H1 (cell line): ENCODE results near the gene ARHGAP22. TPM values are rescaled to one million over a fixed set of nuclear protein-coding genes. Genes with fewer than 3 reads are reported as not detected.

Source experiments
- CTCF ChIA-PET: fragments of 300-600 bp; sonication (Branson Sonifier 250); formaldehyde crosslinking; loops from one replicate; lab custom pipeline; 2021; ENCODE audit not compliant: partially characterized antibody; lab: Charles Lee
- POLR2A ChIA-PET: fragments of 300-600 bp; sonication (Branson Sonifier 250); formaldehyde crosslinking; loops from one replicate; lab custom pipeline; 2021; ENCODE audit warnings: inconsistent platforms; ENCODE audit not compliant: partially characterized antibody; lab: Charles Lee
- DNase-seq, 2 experiments: peaks; one replicate each; pipeline versions ENCODE4 v3.0.0 to v3.0.0-alpha.2; 2010 to 2022; ENCODE audit warnings: low spot score in 2 of 2, low read depth in 1 of 2, mixed read lengths in 1 of 2
- FAIRE-seq: peaks from 2 replicates; lab custom pipeline; 2011; peaks lifted over from hg19 to GRCh38; lab: Jason Lieb, UNC
- H2AFZ ChIP-seq: 2 replicates; pipeline ENCODE4 v1.8.1; 2012; ENCODE audit warnings: low read length, inconsistent platforms
- H2AK5ac ChIP-seq: 2 replicates; pipeline ENCODE4 v1.6.1; 2013; ENCODE audit warnings: low read depth, low read length
- H2BK120ac ChIP-seq: replicated peaks from 2 replicates; pipeline ENCODE3; 2013; ENCODE audit warnings: low read depth, low read length, inconsistent platforms
- H2BK12ac ChIP-seq: 2 replicates; pipeline ENCODE4 v1.6.1; 2013; ENCODE audit warnings: low read depth, low read length
- H2BK15ac ChIP-seq: 2 replicates; pipeline ENCODE4 v1.6.1; 2013; ENCODE audit warnings: low read length
- H2BK20ac ChIP-seq: 2 replicates; pipeline ENCODE4 v1.6.1; 2013; ENCODE audit warnings: low read length
- H2BK5ac ChIP-seq: 2 replicates; pipeline ENCODE4 v1.6.1; 2013; ENCODE audit warnings: low read depth, low read length
- H3K14ac ChIP-seq: 2 replicates; pipeline ENCODE4 v1.6.1; 2013; ENCODE audit warnings: inconsistent platforms; ENCODE audit not compliant: insufficient read length
- H3K18ac ChIP-seq: 2 replicates; pipeline ENCODE4 v1.6.1; 2013; ENCODE audit warnings: low read length; ENCODE audit errors: extremely low read depth
- H3K23ac ChIP-seq: 2 replicates; pipeline ENCODE4 v1.6.1; 2013; ENCODE audit warnings: inconsistent platforms; ENCODE audit not compliant: insufficient read length
- H3K23me2 ChIP-seq: 2 replicates; pipeline ENCODE4 v1.6.1; 2013; ENCODE audit warnings: low read depth, low read length
- H3K27ac ChIP-seq: 2 replicates; pipeline ENCODE4 v1.6.1; 2011; ENCODE audit warnings: low read depth, low read length, inconsistent platforms
- H3K27me3 ChIP-seq, 4 experiments: replicated peaks in 1 of 4; 1 replicate in 1 of 4; 2 replicates in 3 of 4; pipeline versions ENCODE4 v1.6.1 to v1.8.1; 2011 to 2013; ENCODE audit warnings: low read length in 3 of 4, mild to moderate bottlenecking in 3 of 4, inconsistent platforms in 2 of 4, mixed read lengths in 2 of 4, moderate library complexity in 1 of 4; ENCODE audit not compliant: control insufficient read depth in 3 of 4, insufficient read depth in 3 of 4; ENCODE audit errors: extremely low read depth in 1 of 4
- H3K36me3 ChIP-seq, 4 experiments: 2 replicates each; pipeline versions ENCODE4 v1.6.1 to v1.8.1; 2011 to 2013; ENCODE audit warnings: mild to moderate bottlenecking in 4 of 4, low read length in 3 of 4, moderate library complexity in 2 of 4, control low read depth in 1 of 4, inconsistent platforms in 1 of 4; ENCODE audit not compliant: insufficient read depth in 4 of 4, control insufficient read depth in 2 of 4
- H3K4ac ChIP-seq: replicated peaks from 2 replicates; pipeline ENCODE3; 2013; ENCODE audit warnings: low read length, low read depth, mixed read lengths, inconsistent platforms; ENCODE audit not compliant: insufficient read length
- H3K4me1 ChIP-seq, 4 experiments: replicated peaks in 1 of 4; 1 replicate in 1 of 4; 2 replicates in 3 of 4; pipeline versions ENCODE4 v1.6.1 to v1.8.1; 2011 to 2013; ENCODE audit warnings: low read length in 3 of 4, inconsistent platforms in 2 of 4, mixed read lengths in 1 of 4; ENCODE audit not compliant: insufficient read depth in 4 of 4, control insufficient read depth in 3 of 4
- H3K4me2 ChIP-seq, 2 experiments: 2 replicates each; pipeline versions ENCODE4 v1.6.1 to v1.8.1; 2011 to 2013; ENCODE audit warnings: low read depth in 2 of 2, low read length in 2 of 2, control low read depth in 1 of 2, inconsistent platforms in 1 of 2, mild to moderate bottlenecking in 1 of 2; ENCODE audit not compliant: insufficient read depth in 1 of 2
- H3K4me3 ChIP-seq, 4 experiments: fragments of 200-600, 300-600 bp in 1 of 4; sonication (generic), shearing (Covaris generic), sonication (Bioruptor Twin) in 1 of 4; 2 replicates each; pipeline versions ENCODE4 v1.5.1 to v1.8.1; 2011 to 2016; ENCODE audit warnings: low read length in 4 of 4, low read depth in 3 of 4, control low read depth in 2 of 4, inconsistent platforms in 2 of 4, mild to moderate bottlenecking in 2 of 4, mixed read lengths in 1 of 4, moderate library complexity in 1 of 4; ENCODE audit not compliant: insufficient read depth in 2 of 4; ENCODE audit errors: extremely low read depth in 1 of 4
- H3K56ac ChIP-seq: replicated peaks from 2 replicates; pipeline ENCODE3; 2013; ENCODE audit warnings: low read depth, mild to moderate bottlenecking, mixed read lengths, low read length, inconsistent platforms; ENCODE audit not compliant: insufficient read length
- H3K79me1 ChIP-seq: 2 replicates; pipeline ENCODE4 v1.6.1; 2013; ENCODE audit warnings: low read depth, low read length, control low read depth
- H3K79me2 ChIP-seq, 2 experiments: 2 replicates each; pipeline versions ENCODE4 v1.6.1 to v1.8.1; 2012 to 2013; ENCODE audit warnings: low read length in 2 of 2, mild to moderate bottlenecking in 2 of 2, inconsistent platforms in 1 of 2; ENCODE audit not compliant: insufficient read depth in 2 of 2, control insufficient read depth in 1 of 2
- H3K9ac ChIP-seq, 4 experiments: replicated peaks in 1 of 4; 1 replicate in 1 of 4; 2 replicates in 3 of 4; pipeline versions ENCODE4 v1.6.1 to v1.8.1; 2011 to 2013; ENCODE audit warnings: low read depth in 3 of 4, low read length in 3 of 4, control low read depth in 2 of 4, mild to moderate bottlenecking in 2 of 4, moderate library complexity in 2 of 4, inconsistent platforms in 1 of 4; ENCODE audit errors: extremely low read depth in 1 of 4
- H3K9me3 ChIP-seq, 2 experiments: 2 replicates each; pipeline versions ENCODE4 v1.6.1 to v1.8.1; 2012 to 2013; ENCODE audit warnings: mild to moderate bottlenecking in 2 of 2, moderate library complexity in 2 of 2, control low read depth in 1 of 2, inconsistent platforms in 1 of 2, low read depth in 1 of 2, low read length in 1 of 2, mixed read lengths in 1 of 2; ENCODE audit not compliant: insufficient read depth in 2 of 2
- H4K20me1 ChIP-seq, 2 experiments: replicated peaks in 1 of 2; 2 replicates each; pipeline versions ENCODE3 to v1.8.1; 2011 to 2013; ENCODE audit warnings: inconsistent platforms in 2 of 2, low read length in 2 of 2, mild to moderate bottlenecking in 1 of 2; ENCODE audit not compliant: insufficient read depth in 2 of 2, control insufficient read depth in 1 of 2
- H4K5ac ChIP-seq: 2 replicates; pipeline ENCODE4 v1.6.1; 2013; ENCODE audit warnings: low read length, low read depth, mixed read lengths, inconsistent platforms; ENCODE audit not compliant: insufficient read length
- H4K8ac ChIP-seq: 2 replicates; pipeline ENCODE4 v1.8.0; 2013; ENCODE audit warnings: mild to moderate bottlenecking, moderate library complexity, low read length, inconsistent platforms; ENCODE audit not compliant: insufficient read depth; ENCODE audit errors: extremely low read depth
- H4K91ac ChIP-seq: replicated peaks from 2 replicates; pipeline ENCODE3; 2013; ENCODE audit warnings: low read length, mixed read lengths, inconsistent platforms; ENCODE audit not compliant: insufficient read length
- ASH2L ChIP-seq: fragments of 200-600, 300-600 bp; sonication (generic); IDR thresholded peaks from one replicate; pipeline ENCODE4 v1.7.1; 2017; ENCODE audit warnings: low read length
- CBX8 ChIP-seq: fragments of 300-800, 300-1000 bp; sonication (generic); IDR thresholded peaks from 2 replicates; pipeline ENCODE4 v1.7.1; 2016; ENCODE audit warnings: low read depth, low read length, borderline replicate concordance
- EZH2 ChIP-seq: fragments of 200-600 bp; sonication (generic); IDR thresholded peaks from 2 replicates; pipeline ENCODE4 v1.7.1; 2012; ENCODE audit warnings: low read depth, mild to moderate bottlenecking, moderate library complexity, low read length, inconsistent platforms; ENCODE audit not compliant: severe bottlenecking
- HDAC2 ChIP-seq, 2 experiments: fragments of 300-600 bp in 1 of 2; sonication (generic) in 1 of 2; IDR thresholded peaks; 2 replicates each; pipeline ENCODE4 v1.6.1; 2011 to 2012; ENCODE audit warnings: low read depth in 2 of 2, low read length in 2 of 2, mild to moderate bottlenecking in 2 of 2, moderate library complexity in 2 of 2, borderline replicate concordance in 1 of 2, inconsistent platforms in 1 of 2
- JUN ChIP-seq: IDR thresholded peaks from 2 replicates; pipeline ENCODE4 v1.6.1; 2011; ENCODE audit warnings: low read depth, mild to moderate bottlenecking, improper control_type of control experiment, low read length
- POLR2A ChIP-seq, 2 experiments: IDR thresholded peaks; 1 replicate in 1 of 2; 2 replicates in 1 of 2; pipeline ENCODE4 v1.6.1; 2011; ENCODE audit warnings: low read depth in 2 of 2, low read length in 2 of 2, mild to moderate bottlenecking in 2 of 2; ENCODE audit errors: control extremely low read depth in 1 of 2
- RAD21 ChIP-seq, 2 experiments: IDR thresholded peaks in 1 of 2; conservative IDR thresholded peaks in 1 of 2; 2 replicates each; pipeline ENCODE4 v1.6.1; 2011; ENCODE audit warnings: low read depth in 2 of 2, low read length in 2 of 2, improper control_type of control experiment in 1 of 2, inconsistent platforms in 1 of 2, mild to moderate bottlenecking in 1 of 2, moderate library complexity in 1 of 2
- SP2 ChIP-seq: IDR thresholded peaks from 2 replicates; pipeline ENCODE4 v1.6.1; 2012; ENCODE audit warnings: mild to moderate bottlenecking, low read length, inconsistent platforms
- TAF7 ChIP-seq: optimal IDR thresholded peaks from 2 replicates; pipeline ENCODE3; 2011; ENCODE audit warnings: low read depth, mild to moderate bottlenecking, inconsistent platforms, low read length, moderate library complexity, borderline replicate concordance
- USF2 ChIP-seq: IDR thresholded peaks from 2 replicates; pipeline ENCODE4 v1.6.1; 2011; ENCODE audit warnings: low read length, improper control_type of control experiment
- WGBS, 2 experiments: shearing (Covaris generic) in 1 of 2; methylation state at CpG; one replicate each; pipeline versions ENCODE4 v1.1.6 to v1.1.7; 2013 to 2015; ENCODE audit warnings: low lambda C conversion rate in 2 of 2, mixed read lengths in 2 of 2, inconsistent platforms in 1 of 2, low coverage in 1 of 2, missing lambda C conversion rate in 1 of 2; ENCODE audit not compliant: insufficient replicate concordance in 2 of 2, insufficient coverage in 1 of 2, insufficient read length in 1 of 2; ENCODE audit errors: extremely low coverage in 1 of 2, missing lambda C conversion rate in 1 of 2; 5-methylcytosine and 5-hydroxymethylcytosine counted together
- polyA plus RNA-seq, 7 experiments: library from polyadenylated mRNA; depleted of rRNA in 3 of 7; stranded (reverse) in 5 of 7; unstranded in 2 of 7; fragments of >200 nt in 5 of 7; fragments of 200-250 nt in 2 of 7; gene quantifications; 1 replicate in 5 of 7; 2 replicates in 1 of 7; 4 replicates in 1 of 7; pipeline versions ENCODE4 v1.2.1 to v1.2.3, GENCODE V29; 2011 to 2013; ENCODE audit warnings: missing spikeins in 2 of 7, mixed read lengths in 2 of 7
- total RNA-seq: library from RNA; stranded (reverse); fragmentation: NEBNext Ultra II Directional; extraction: Animal tissue kit (Norgen Biotek cat#: 25700); gene quantifications from 2 replicates; pipeline ENCODE4 v1.2.1, GENCODE V29; 2021

The ARHGAP22 gene
- total and polyA plus RNA-seq, 2 of the 8 experiments (the other 6 are each of a cell fraction or from before 2014, with no cell fraction given) = 3.6 to 11.2 TPM

DNA sequence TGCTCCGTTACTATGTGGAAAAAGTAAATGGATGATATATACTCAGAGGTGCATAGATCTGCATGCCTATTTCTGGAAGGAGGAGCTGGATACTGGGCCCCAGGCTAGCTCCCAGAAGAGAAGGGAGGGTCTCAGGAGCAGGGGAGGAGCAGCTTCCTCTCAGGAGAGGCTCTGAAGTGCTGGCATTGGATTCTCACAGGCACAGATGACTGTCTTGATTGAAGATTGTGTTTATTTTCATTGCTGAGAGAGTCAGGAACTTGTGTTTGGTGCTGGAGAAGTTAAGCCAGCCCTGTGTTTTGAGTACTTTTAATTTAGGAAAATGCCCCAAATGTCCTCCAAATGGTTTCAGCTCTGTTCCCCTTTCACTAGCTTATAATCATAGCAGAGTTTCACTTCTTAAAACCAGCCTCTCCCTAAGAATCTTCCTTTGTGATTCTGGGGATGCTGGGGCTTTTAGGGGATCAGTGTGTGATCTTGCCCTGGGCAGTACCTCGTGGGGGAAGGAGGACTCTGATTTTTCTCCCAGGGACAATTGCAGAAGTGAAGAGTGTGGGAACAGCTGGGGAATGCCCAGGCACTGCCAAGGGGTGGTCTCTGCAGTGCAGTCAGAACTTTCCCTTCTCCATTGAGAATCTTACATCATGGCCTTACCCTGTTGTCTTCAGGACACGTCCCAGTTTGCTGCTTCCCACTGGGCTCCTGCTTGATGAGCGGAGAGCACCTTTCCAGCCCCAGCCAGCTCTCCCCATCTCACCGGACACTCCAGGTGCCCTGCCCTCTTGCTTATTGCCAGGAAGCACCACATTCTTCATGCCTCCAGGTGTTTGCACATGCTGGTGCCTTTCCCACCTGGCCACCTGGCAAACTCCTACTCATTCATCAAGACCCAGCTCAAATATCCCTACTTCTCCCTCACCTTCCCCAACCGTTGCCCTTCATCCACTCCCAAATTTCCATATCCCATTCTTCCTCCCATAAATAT is 102.8 kb downstream of the ARHGAP22 start:
- ChIA-PET CTCF (interaction anchor here (0.8 to 11.5 kb wide), 13 partner anchors 12 to 154 kb away, joined by 3 to 141 read pairs (median 5); no protein-coding TSS in a partner anchor), POLR2A (no interaction called here)
- Histone ChIP-seq H3K23me2 (no peaks in the 10 kb centered on the region), H4K91ac (no peak overlapping the region), H3K4ac (no peak overlapping the region), H3K56ac (no peak overlapping the region), H2AFZ (no peak overlapping the region), H3K4me1 (peaks cover 0 to 4% (median 2%) of the 10 kb centered on the region in 4 experiments; a peak in 3 of 7 replicates), H3K9me3 (no peaks in the 10 kb centered on the region), H3K79me1 (peaks cover 5% of the 10 kb centered on the region; the same call in 1 of the 2 replicates), H2BK120ac (no peak overlapping the region), H2BK12ac (no peak overlapping the region), H4K20me1 (peaks cover 0 to 3% of the 10 kb centered on the region in 2 experiments), H3K27ac (no peak overlapping the region), H2BK15ac (no peak overlapping the region), H3K9ac (no peak overlapping the region), H3K14ac (no peak overlapping the region), H2BK20ac (no peak overlapping the region), H3K23ac (no peak overlapping the region), H3K27me3 (no peaks in the 10 kb centered on the region), H3K18ac (no peak overlapping the region), H3K4me3 (no peak overlapping the region), H3K4me2 (no peak overlapping the region), H3K36me3 (no peaks in the 10 kb centered on the region), H3K79me2 (peaks cover 0 to 2% of the 10 kb centered on the region in 2 experiments; a peak in 1 of 4 replicates), H4K5ac (no peak overlapping the region), H4K8ac (no peak overlapping the region), H2BK5ac (no peak overlapping the region), H2AK5ac (no peak overlapping the region)
- FAIRE-seq (no peak), DNase-seq (peak in 1 of 2 experiments; percentile 39)
- 90 to 100% methylated on average over 1 to 6 of the region's 6 CpGs for WGBS, 2 experiments
- TF ChIP-seq ASH2L = no peak
- TF ChIP-seq CBX8 = no peak
- no peak for TF ChIP-seq RAD21 (IDR thresholded peaks at IDR 0.05 in 1 of 2, conservative IDR thresholded peaks at IDR 0.05 in 1 of 2; ENCODE audit: low read depth in 2 of 2, low read length in 2 of 2)
- no peak for TF ChIP-seq SP2
- TF ChIP-seq JUN = no peak
- TF ChIP-seq USF2 = no peak
- TF ChIP-seq EZH2 = no peak
- TF ChIP-seq POLR2A (IDR thresholded peaks at IDR 0.05; ENCODE audit: control extremely low read depth in 1 of 2, low read depth in 2 of 2, low read length in 2 of 2) = no peak
- TF ChIP-seq HDAC2 (IDR thresholded peaks at IDR 0.05; ENCODE audit: borderline replicate concordance in 1 of 2, low read depth in 2 of 2, low read length in 2 of 2) = no peak
- TF ChIP-seq TAF7 = no peak
